ENCODE measurements around the gene WASHC4.

The WASHC4 gene

DNA sequence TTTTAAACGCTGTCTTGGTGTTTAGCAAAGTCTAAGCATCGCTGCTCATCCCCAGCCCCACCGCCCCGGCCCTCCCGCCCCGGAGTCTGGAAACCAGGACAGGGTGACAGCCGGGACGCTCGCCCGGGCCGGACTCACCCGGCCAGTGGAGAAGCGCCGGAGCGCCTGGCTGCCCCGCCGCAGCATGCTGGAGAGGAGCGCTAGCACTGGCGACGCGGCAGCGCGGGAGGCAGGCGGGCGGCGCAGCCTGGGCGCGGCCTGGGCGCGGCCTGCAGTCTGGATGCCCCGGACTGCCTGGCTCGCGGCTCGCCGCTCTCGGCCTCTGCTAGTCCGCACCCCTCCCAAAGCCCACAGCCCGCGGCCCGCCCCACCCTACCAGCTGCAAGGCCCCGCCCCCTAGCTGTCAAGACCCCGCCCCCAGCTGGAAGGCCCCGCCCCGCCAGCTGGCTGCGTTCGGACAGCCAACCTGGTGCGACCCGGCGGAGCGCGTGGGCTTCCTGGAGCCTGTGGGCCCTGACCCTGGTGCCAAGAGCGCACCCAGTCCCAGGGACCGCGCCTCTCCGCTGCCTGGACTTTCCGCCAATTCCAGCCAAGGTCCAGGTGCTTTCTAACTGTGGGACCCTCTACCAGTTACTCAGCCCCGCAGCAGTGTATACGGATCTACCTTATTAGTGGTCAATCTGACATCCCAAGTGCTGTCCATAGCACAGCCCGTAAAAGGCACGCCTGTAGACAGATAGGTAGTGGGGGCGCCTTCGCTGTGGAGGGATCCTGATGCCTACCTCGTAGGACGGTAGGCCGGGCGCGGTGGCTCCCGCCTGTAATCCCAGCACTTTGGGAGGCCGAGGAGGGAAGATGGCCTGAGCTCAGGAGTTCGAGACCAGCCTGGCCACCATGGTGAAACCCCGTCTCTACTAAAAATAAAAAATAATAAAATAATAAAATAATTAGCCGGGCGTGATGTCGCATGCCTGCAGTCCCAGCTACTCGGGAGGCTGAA is 23.0 kb upstream of the WASHC4 start, which contains the start of gene ALDH1L2:
Gene ALDH1L2 (minus strand): TSS at position 208 of the 1,000 bp plus-strand sequence. CDS start 22 bp downstream, at position 186.
- Histone ChIP-seq H3K9me3 (ENCODE audit: control insufficient read depth, low read length) (no peaks in the 10 kb centered on the region), H2AFZ (peak within 1 kb of the TSS; percentile 94), H3K27me3 (ENCODE audit: control insufficient read depth, insufficient read depth, low read length) (no peaks in the 10 kb centered on the region), H3K79me2 (no peaks in the 10 kb centered on the region), H3K9ac (no peak within 1 kb of the TSS), H3K4me2 (ENCODE audit: low read length) (peak within 1 kb of the TSS; percentile 39), H3K4me1 (peaks cover 2% of the 10 kb centered on the region), H3K27ac (peak within 1 kb of the TSS; percentile 43), H3K4me3 (ENCODE audit: low read depth, low read length) (no peak within 1 kb of the TSS), H3K36me3 (ENCODE audit: control insufficient read depth, insufficient read depth, low read length) (no peaks in the 10 kb centered on the region)
- TF ChIP-seq, protein P1, sequence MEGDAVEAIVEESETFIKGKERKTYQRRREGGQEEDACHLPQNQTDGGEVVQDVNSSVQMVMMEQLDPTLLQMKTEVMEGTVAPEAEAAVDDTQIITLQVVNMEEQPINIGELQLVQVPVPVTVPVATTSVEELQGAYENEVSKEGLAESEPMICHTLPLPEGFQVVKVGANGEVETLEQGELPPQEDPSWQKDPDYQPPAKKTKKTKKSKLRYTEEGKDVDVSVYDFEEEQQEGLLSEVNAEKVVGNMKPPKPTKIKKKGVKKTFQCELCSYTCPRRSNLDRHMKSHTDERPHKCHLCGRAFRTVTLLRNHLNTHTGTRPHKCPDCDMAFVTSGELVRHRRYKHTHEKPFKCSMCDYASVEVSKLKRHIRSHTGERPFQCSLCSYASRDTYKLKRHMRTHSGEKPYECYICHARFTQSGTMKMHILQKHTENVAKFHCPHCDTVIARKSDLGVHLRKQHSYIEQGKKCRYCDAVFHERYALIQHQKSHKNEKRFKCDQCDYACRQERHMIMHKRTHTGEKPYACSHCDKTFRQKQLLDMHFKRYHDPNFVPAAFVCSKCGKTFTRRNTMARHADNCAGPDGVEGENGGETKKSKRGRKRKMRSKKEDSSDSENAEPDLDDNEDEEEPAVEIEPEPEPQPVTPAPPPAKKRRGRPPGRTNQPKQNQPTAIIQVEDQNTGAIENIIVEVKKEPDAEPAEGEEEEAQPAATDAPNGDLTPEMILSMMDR (IDR thresholded peaks at IDR 0.05): no peak

DNA sequence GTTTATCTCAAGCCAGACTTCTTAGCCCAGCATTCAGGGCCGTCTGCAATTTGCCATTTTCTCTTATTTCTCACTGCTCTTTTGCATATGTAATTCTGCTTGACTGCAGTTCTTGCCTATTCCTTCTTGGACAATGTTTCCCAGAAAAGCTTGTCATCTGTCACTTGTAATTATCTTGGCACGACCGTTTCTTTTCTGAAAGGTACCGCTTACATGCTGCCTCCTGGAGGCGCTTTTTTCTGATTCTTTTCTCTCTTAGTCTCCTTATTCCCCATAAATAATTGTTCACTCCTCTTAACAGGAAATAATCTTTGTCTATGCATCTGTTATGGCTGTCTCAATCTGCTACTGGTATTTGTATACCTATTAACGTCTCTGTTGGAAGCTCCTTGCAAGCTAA is 22.0 kb upstream of the WASHC4 start:
- no peak overlapping the region for H2AFZ ChIP-seq
- no peak overlapping the region for H3K4me2 ChIP-seq (ENCODE audit: low read length)
- peaks cover 2% of the 10 kb centered on the region for H3K4me1 ChIP-seq
- no peaks in the 10 kb centered on the region for H3K79me2 ChIP-seq
- TF ChIP-seq, protein P1 (IDR thresholded peaks at IDR 0.05): no peak
- no peaks in the 10 kb centered on the region for H3K9me3 ChIP-seq (ENCODE audit: control insufficient read depth, low read length)
- H3K4me3 ChIP-seq (ENCODE audit: low read depth, low read length): no peak overlapping the region
- H3K36me3 ChIP-seq (ENCODE audit: control insufficient read depth, insufficient read depth, low read length): no peaks in the 10 kb centered on the region
- no peaks in the 10 kb centered on the region for H3K27me3 ChIP-seq (ENCODE audit: control insufficient read depth, insufficient read depth, low read length)
- no peak overlapping the region for H3K9ac ChIP-seq
- no peak overlapping the region for H3K27ac ChIP-seq

DNA sequence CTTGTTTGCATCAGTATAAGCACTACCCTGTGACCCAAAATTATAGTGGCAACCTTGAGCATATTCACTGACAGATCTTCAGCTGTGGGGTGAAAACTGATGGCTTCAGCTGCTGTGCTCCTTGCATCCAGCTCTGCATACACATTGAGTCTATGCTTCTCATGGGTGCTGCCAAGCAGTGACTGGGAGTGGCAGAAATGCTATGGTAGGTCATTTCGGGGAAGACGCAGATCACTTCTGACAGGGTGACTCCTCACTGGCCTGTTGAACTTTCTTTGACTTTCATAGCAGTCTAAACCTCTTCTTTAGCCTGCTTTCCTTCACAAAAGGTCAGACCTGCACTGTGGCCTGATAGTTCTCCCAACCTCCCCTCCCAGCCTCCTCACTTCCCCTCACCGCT is 17.7 kb upstream of the WASHC4 start:
- Histone ChIP-seq H3K27me3 (ENCODE audit: control insufficient read depth, insufficient read depth, low read length) (no peaks in the 10 kb centered on the region), H3K9me3 (ENCODE audit: control insufficient read depth, low read length) (no peaks in the 10 kb centered on the region), H2AFZ (no peak overlapping the region), H3K4me3 (ENCODE audit: low read depth, low read length) (no peak overlapping the region), H3K79me2 (no peaks in the 10 kb centered on the region), H3K36me3 (ENCODE audit: control insufficient read depth, insufficient read depth, low read length) (no peaks in the 10 kb centered on the region), H3K9ac (no peak overlapping the region), H3K4me1 (peaks cover 9% of the 10 kb centered on the region), H3K27ac (no peak overlapping the region), H3K4me2 (ENCODE audit: low read length) (no peak overlapping the region)
- TF ChIP-seq, protein P1 (IDR thresholded peaks at IDR 0.05): no peak

DNA sequence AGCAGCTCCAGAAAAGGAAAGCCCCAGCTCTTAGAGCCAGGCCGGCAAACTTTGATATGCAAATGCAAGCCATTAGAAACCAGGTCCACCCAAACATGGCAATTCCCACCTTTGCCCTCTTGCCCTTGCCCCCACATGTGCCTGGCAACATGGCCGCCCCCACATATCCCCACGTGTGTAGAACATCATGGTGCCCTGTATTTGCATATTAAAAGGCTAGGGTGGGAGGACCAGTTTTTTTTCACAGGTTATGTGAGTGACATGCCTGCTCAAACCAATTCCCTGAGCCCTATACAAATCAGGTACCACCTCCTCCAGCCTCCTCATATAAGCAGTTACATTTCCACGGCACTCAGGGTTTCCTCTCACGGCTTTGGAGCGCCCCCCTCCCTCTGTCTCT is 17.2 kb upstream of the WASHC4 start:
- Histone ChIP-seq H3K4me1 (peaks cover 9% of the 10 kb centered on the region), H3K4me3 (ENCODE audit: low read depth, low read length) (no peak overlapping the region), H3K4me2 (ENCODE audit: low read length) (no peak overlapping the region), H3K27ac (no peak overlapping the region), H3K9ac (no peak overlapping the region), H2AFZ (no peak overlapping the region), H3K9me3 (ENCODE audit: control insufficient read depth, low read length) (no peaks in the 10 kb centered on the region), H3K79me2 (no peaks in the 10 kb centered on the region), H3K36me3 (ENCODE audit: control insufficient read depth, insufficient read depth, low read length) (no peaks in the 10 kb centered on the region), H3K27me3 (ENCODE audit: control insufficient read depth, insufficient read depth, low read length) (no peaks in the 10 kb centered on the region)
- TF ChIP-seq, protein P1 (IDR thresholded peaks at IDR 0.05): no peak

Measured in parathyroid adenoma (tissue), 2 donors.